ENCODE measurements around the gene PARD3B.

DNA sequence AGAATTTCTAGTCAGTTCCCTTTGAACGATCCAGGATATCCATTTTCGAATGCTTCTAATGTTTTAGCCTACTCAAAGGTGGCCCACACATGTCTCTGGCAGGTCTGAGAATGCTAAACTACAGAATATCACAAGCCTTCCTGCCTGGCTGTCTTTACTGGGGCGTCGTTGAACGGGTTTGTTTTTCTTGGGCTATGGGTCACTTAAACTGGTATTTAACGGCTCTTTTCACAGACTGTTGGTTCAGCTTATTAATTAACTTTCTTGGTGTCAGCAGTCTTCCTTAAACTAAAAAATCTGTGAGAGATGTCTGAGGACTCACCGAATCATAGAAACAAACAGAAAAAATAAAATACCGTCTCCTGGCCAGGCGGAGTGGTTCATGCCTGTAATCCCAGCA, 573.9 kb downstream of the PARD3B start:
- TF ChIP-seq CTCF (IDR thresholded peaks at IDR 0.05 in 2 of 3, conservative IDR thresholded peaks at IDR 0.05 in 1 of 3; ENCODE audit: borderline replicate concordance in 1 of 3, insufficient read depth in 1 of 3, low read depth in 2 of 3, low read length in 2 of 3) (no peak), CEBPB (IDR thresholded peaks at IDR 0.05; ENCODE audit: low read depth) (no peak), POLR2A (IDR thresholded peaks at IDR 0.05; ENCODE audit: borderline replicate concordance, extremely low read depth, insufficient read depth, insufficient read length) (no peak), YY1 (IDR thresholded peaks at IDR 0.05; ENCODE audit: extremely low read depth, insufficient replicate concordance, low read depth, low read length) (no peak), SP1 (IDR thresholded peaks at IDR 0.05; ENCODE audit: low read depth) (no peak), EZH2phosphoT487 (IDR thresholded peaks at IDR 0.05; ENCODE audit: borderline replicate concordance) (no peak)
- TF ChIP-seq, protein P1, sequence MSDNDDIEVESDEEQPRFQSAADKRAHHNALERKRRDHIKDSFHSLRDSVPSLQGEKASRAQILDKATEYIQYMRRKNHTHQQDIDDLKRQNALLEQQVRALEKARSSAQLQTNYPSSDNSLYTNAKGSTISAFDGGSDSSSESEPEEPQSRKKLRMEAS (IDR thresholded peaks at IDR 0.05): no peak
